GM18907 (cell line): ENCODE measurements around the gene NHLRC4.
A peak's percentile ranks its signal among the peaks of the same experiment; 100 is the strongest.

ENCODE experiments used
- ATAC-seq: cut with Tn5 transposase; IDR thresholded peaks from one replicate; pipeline ENCODE4 v1.9.1; 2021; ENCODE audit warnings: mild to moderate bottlenecking, moderate library complexity; ENCODE audit not compliant: unreplicated experiment

Gene NHLRC4

GRCh38 chr16:582614-583331 lies 16.0 kb downstream of the NHLRC4 start:
- no peak for ATAC-seq

- no peak for ATAC-seq
These were observed 16.6 kb downstream of the NHLRC4 start for GRCh38 chr16:583470-583814.

GRCh38 chr16:583815-584591 lies 17.2 kb downstream of the NHLRC4 start:
- no peak for ATAC-seq

GRCh38 chr16:585351-585750 lies 18.5 kb downstream of the NHLRC4 start:
- no peak for ATAC-seq

- no peak for ATAC-seq
These were observed 19.3 kb downstream of the NHLRC4 start for GRCh38 chr16:586047-586644.

GRCh38 chr16:586645-587590 lies 20.1 kb downstream of the NHLRC4 start:
- ATAC-seq, result no peak

GRCh38 chr16:588639-588888 lies 21.8 kb downstream of the NHLRC4 start:
- ATAC-seq, result peak; percentile 8

- ATAC-seq, result peak; percentile 87
These were observed 22.3 kb downstream of the NHLRC4 start for GRCh38 chr16:588889-589657.

GRCh38 chr16:589658-590187 lies 22.9 kb downstream of the NHLRC4 start, which contains the start of gene RAB40C:
TSS of gene RAB40C (plus strand) at chr16:590066. CDS start at chr16:590292, 226 bp downstream.
- peak; percentile 80 for ATAC-seq

- peak; percentile 7 for ATAC-seq
These were observed 23.5 kb downstream of the NHLRC4 start for GRCh38 chr16:590188-590814.

- ATAC-seq, result no peak
These were observed 24.0 kb downstream of the NHLRC4 start for GRCh38 chr16:590815-591200.

GRCh38 chr16:591231-591630 lies 24.4 kb downstream of the NHLRC4 start:
- ATAC-seq, result no peak

GRCh38 chr16:591892-592517 lies 25.2 kb downstream of the NHLRC4 start:
- ATAC-seq, result no peak

- no peak for ATAC-seq
These were observed 25.9 kb downstream of the NHLRC4 start for GRCh38 chr16:592518-593306.

GRCh38 chr16:593406-593805 lies 26.6 kb downstream of the NHLRC4 start:
- ATAC-seq, result no peak

- ATAC-seq, result no peak
These were observed 27.0 kb downstream of the NHLRC4 start for GRCh38 chr16:593807-594206.

GRCh38 chr16:595094-595528 lies 28.3 kb downstream of the NHLRC4 start:
- ATAC-seq, result no peak

- no peak for ATAC-seq
These were observed 29.3 kb downstream of the NHLRC4 start for GRCh38 chr16:595942-596735.
